ENCODE results near the gene ZBED4. TPM values are rescaled to one million over a fixed set of nuclear protein-coding genes. Genes with fewer than 3 reads are reported as not detected.

Gene ZBED4
- total RNA-seq, 1 experiment from 2014 or later = 31.5 TPM

DNA sequence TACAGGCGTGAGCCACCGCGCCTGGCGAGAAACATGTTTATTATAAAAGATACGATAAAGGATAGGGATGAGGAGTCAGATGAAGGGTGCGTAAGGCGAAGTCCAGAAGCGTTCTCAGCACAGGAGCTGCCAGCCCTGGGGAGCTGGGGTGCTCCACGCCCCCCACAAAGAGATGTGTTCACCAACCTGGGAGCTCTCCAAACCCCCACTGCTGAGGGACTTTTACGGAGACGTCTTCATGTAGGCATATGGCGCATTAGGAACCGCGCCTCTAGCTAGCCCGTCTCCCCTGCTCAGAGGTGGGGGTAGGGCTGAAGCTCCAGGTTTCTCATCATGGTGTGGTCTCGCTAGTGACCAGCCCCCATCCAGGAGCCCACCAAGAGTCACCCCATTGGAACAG, 8.4 kb upstream of the ZBED4 start:
- peaks cover 49% of the 10 kb centered on the region for H3K27me3 ChIP-seq (replicated peaks; ENCODE audit: insufficient read depth, low read depth, low read length, poor library complexity)
- H3K9me3 ChIP-seq (ENCODE audit: low read depth, low read length, poor library complexity, severe bottlenecking) = no peaks in the 10 kb centered on the region
- H3K27ac ChIP-seq (ENCODE audit: low read depth, low read length, poor library complexity, severe bottlenecking) = no peak overlapping the region
- no peak for DNase-seq (ENCODE audit: low spot score)
- no peak for TF ChIP-seq EZH2 (IDR thresholded peaks at IDR 0.05; ENCODE audit: borderline replicate concordance, low read depth, low read length, poor library complexity, severe bottlenecking)
- TF ChIP-seq, protein P1, sequence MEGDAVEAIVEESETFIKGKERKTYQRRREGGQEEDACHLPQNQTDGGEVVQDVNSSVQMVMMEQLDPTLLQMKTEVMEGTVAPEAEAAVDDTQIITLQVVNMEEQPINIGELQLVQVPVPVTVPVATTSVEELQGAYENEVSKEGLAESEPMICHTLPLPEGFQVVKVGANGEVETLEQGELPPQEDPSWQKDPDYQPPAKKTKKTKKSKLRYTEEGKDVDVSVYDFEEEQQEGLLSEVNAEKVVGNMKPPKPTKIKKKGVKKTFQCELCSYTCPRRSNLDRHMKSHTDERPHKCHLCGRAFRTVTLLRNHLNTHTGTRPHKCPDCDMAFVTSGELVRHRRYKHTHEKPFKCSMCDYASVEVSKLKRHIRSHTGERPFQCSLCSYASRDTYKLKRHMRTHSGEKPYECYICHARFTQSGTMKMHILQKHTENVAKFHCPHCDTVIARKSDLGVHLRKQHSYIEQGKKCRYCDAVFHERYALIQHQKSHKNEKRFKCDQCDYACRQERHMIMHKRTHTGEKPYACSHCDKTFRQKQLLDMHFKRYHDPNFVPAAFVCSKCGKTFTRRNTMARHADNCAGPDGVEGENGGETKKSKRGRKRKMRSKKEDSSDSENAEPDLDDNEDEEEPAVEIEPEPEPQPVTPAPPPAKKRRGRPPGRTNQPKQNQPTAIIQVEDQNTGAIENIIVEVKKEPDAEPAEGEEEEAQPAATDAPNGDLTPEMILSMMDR (conservative IDR thresholded peaks at IDR 0.05; ENCODE audit: low read depth, low read length) = no peak
- BruUV-seq (replicated peaks) = no TSS peak
- no peaks in the 10 kb centered on the region for H3K4me1 ChIP-seq (ENCODE audit: insufficient read depth, low read length, poor library complexity, severe bottlenecking)
- no peak overlapping the region for H3K4me3 ChIP-seq (ENCODE audit: low read depth, low read length, poor library complexity, severe bottlenecking)
- POLR2A ChIA-PET (ENCODE audit: low non-redundant PET) = no interaction called here
- H3K36me3 ChIP-seq (ENCODE audit: insufficient read depth, low read length, poor library complexity, severe bottlenecking) = no peaks in the 10 kb centered on the region
- intact Hi-C loops (cut with micrococcal nuclease; ENCODE audit: unreplicated experiment) = no loop called here
- CTCF ChIA-PET = no interaction called here

GRCh38 chr22:49845666-49846459, 7.8 kb upstream of the ZBED4 start:
- no peaks in the 10 kb centered on the region for H3K9me3 ChIP-seq (ENCODE audit: low read depth, low read length, poor library complexity, severe bottlenecking)
- no peak for DNase-seq (ENCODE audit: low spot score)
- TF ChIP-seq, protein P1 (conservative IDR thresholded peaks at IDR 0.05; ENCODE audit: low read depth, low read length) = no peak
- TF ChIP-seq EZH2 (IDR thresholded peaks at IDR 0.05; ENCODE audit: borderline replicate concordance, low read depth, low read length, poor library complexity, severe bottlenecking) = no peak
- ChIA-PET CTCF (no interaction called here), POLR2A (ENCODE audit: low non-redundant PET) (interaction anchor here (0.6 kb wide), 1 partner anchor 163 kb away, joined by 8 read pairs; no protein-coding TSS in a partner anchor)
- BruUV-seq (replicated peaks) = no TSS peak
- intact Hi-C loops (cut with micrococcal nuclease; ENCODE audit: unreplicated experiment) = no loop called here
- no peak overlapping the region for H3K4me3 ChIP-seq (ENCODE audit: low read depth, low read length, poor library complexity, severe bottlenecking)
- H3K4me1 ChIP-seq (ENCODE audit: insufficient read depth, low read length, poor library complexity, severe bottlenecking) = no peaks in the 10 kb centered on the region
- peaks cover 56% of the 10 kb centered on the region for H3K27me3 ChIP-seq (replicated peaks; ENCODE audit: insufficient read depth, low read depth, low read length, poor library complexity)
- H3K36me3 ChIP-seq (ENCODE audit: insufficient read depth, low read length, poor library complexity, severe bottlenecking) = no peaks in the 10 kb centered on the region
- H3K27ac ChIP-seq (ENCODE audit: low read depth, low read length, poor library complexity, severe bottlenecking) = no peak overlapping the region

DNA sequence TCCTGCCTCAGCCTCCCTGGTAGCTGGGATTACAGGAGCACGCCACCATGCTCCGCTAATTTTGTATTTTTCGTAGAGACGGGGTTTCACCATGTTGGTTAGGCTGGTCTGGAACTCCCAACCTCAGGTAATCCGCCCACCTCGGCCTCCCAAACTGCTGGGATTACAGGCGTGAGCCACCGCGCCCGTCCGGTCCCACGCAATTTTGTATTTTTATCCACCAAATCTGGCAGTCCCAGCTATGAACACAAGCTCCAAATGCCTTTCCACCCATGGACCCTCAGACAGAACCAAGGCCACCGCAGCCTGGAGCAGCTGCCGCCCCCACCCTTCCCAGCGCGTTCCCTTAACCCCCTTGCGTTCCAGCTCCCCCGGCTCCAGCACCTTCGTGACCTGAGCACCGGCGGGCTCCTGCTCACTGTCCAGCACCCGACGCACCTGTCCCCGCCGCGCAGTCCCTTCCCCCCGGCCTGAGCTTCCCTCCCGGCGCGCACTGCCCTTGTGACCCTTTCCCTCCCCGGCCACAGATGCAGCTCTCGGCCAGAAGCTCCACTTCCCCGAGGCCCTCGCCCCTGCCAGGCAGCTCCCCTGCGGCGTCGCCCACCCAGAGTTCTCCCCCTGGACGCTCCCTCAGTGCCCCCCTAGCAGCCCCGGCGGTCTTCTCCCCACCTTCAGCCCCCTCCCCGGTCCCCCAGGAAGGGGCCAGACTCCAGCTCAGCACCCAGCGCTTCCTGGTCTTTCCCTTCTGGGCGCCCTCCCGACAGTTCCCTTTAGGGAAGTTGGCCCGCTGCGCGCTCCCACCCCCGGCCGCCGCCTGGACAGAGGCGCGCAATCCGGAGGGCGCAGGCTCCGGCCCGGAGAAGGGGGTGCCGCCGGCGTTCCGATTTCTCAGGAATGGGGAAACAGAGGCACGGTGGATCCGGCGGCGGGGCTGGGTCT, 5.6 kb upstream of the ZBED4 start:
- POLR2A ChIA-PET (ENCODE audit: low non-redundant PET) = no interaction called here
- H3K27me3 ChIP-seq (replicated peaks; ENCODE audit: insufficient read depth, low read depth, low read length, poor library complexity) = peaks cover 57% of the 10 kb centered on the region
- DNase-seq (ENCODE audit: low spot score) = no peak
- CTCF ChIA-PET = no interaction called here
- H3K9me3 ChIP-seq (ENCODE audit: low read depth, low read length, poor library complexity, severe bottlenecking) = no peaks in the 10 kb centered on the region
- H3K27ac ChIP-seq (ENCODE audit: low read depth, low read length, poor library complexity, severe bottlenecking) = no peak overlapping the region
- intact Hi-C loops (cut with micrococcal nuclease; ENCODE audit: unreplicated experiment) = no loop called here
- peak overlapping the region; percentile 37 for H3K4me3 ChIP-seq (ENCODE audit: low read depth, low read length, poor library complexity, severe bottlenecking)
- no peaks in the 10 kb centered on the region for H3K36me3 ChIP-seq (ENCODE audit: insufficient read depth, low read length, poor library complexity, severe bottlenecking)
- H3K4me1 ChIP-seq (ENCODE audit: insufficient read depth, low read length, poor library complexity, severe bottlenecking) = peaks cover 3% of the 10 kb centered on the region
- BruUV-seq (replicated peaks) = no TSS peak
- TF ChIP-seq, protein P1 (conservative IDR thresholded peaks at IDR 0.05; ENCODE audit: low read depth, low read length) = no peak
- TF ChIP-seq EZH2 (IDR thresholded peaks at IDR 0.05; ENCODE audit: borderline replicate concordance, low read depth, low read length, poor library complexity, severe bottlenecking) = no peak

Data from A673 (cell line).